ENCODE results near the gene ETV4. TPM values are rescaled to one million over a fixed set of nuclear protein-coding genes. Genes with fewer than 3 reads are reported as not detected.

Gene ETV4
- total RNA-seq, 1 donor from 2014 or later = 4.0 TPM

DNA sequence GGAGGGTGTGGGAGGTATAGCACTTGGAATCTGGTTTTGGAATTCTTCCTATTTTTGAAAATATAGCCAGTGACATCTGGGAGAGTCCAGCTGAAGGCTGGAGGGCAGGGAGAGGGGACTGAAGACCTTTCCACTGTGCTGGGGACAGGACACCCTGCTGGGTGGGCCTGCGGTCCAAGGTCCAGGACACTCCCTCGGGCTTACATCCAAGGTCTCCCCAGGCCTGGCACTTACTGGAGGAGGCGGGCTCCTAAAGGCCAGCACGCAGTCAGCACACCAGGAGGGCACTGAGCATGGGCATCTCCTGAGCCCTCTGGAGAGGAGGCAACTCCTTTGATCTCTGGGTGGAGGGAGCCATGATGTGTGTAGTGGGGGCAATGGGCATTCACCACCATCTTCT, 35.5 kb upstream of the ETV4 start:
- no peak for TF ChIP-seq CTCF (IDR thresholded peaks at IDR 0.05)
- DNase-seq (no peak), ATAC-seq (no peak)
- H3K27ac ChIP-seq = no peak overlapping the region
- no peak overlapping the region for H3K4me3 ChIP-seq
- H3K4me1 ChIP-seq = peaks cover 14% of the 10 kb centered on the region
- H3K36me3 ChIP-seq = no peaks in the 10 kb centered on the region
- intact Hi-C loops (cut with DNase I) = loop anchor here (10.0 kb wide), 1 partner anchor 173 kb away; the partner anchor contains the start of gene SOST
- H3K27me3 ChIP-seq = no peaks in the 10 kb centered on the region
- no peaks in the 10 kb centered on the region for H3K9me3 ChIP-seq

GRCh38 chr17:43581130-43581529, 35.0 kb upstream of the ETV4 start:
- no peak for DNase-seq
- H3K27me3 ChIP-seq = no peaks in the 10 kb centered on the region
- no peak for ATAC-seq
- no peaks in the 10 kb centered on the region for H3K36me3 ChIP-seq
- H3K9me3 ChIP-seq = no peaks in the 10 kb centered on the region
- H3K4me1 ChIP-seq = peaks cover 14% of the 10 kb centered on the region
- intact Hi-C loops (cut with DNase I) = loop anchor here (10.0 kb wide), 1 partner anchor 174 kb away; the partner anchor contains the start of gene SOST
- no peak overlapping the region for H3K4me3 ChIP-seq
- no peak overlapping the region for H3K27ac ChIP-seq
- TF ChIP-seq CTCF (IDR thresholded peaks at IDR 0.05) = no peak

- peaks cover 14% of the 10 kb centered on the region for H3K4me1 ChIP-seq
- DNase-seq = no peak
- no peak for ATAC-seq
- no peak overlapping the region for H3K4me3 ChIP-seq
- no peaks in the 10 kb centered on the region for H3K9me3 ChIP-seq
- no peak for TF ChIP-seq CTCF (IDR thresholded peaks at IDR 0.05)
- no peak overlapping the region for H3K27ac ChIP-seq
- no peaks in the 10 kb centered on the region for H3K36me3 ChIP-seq
- H3K27me3 ChIP-seq = no peaks in the 10 kb centered on the region
- intact Hi-C loops (cut with DNase I) = loop anchor here (10.0 kb wide), 1 partner anchor 175 kb away; the partner anchor contains the start of gene SOST
Observed at GRCh38 chr17:43579566-43580140, 33.5 kb upstream of the ETV4 start.

DNA sequence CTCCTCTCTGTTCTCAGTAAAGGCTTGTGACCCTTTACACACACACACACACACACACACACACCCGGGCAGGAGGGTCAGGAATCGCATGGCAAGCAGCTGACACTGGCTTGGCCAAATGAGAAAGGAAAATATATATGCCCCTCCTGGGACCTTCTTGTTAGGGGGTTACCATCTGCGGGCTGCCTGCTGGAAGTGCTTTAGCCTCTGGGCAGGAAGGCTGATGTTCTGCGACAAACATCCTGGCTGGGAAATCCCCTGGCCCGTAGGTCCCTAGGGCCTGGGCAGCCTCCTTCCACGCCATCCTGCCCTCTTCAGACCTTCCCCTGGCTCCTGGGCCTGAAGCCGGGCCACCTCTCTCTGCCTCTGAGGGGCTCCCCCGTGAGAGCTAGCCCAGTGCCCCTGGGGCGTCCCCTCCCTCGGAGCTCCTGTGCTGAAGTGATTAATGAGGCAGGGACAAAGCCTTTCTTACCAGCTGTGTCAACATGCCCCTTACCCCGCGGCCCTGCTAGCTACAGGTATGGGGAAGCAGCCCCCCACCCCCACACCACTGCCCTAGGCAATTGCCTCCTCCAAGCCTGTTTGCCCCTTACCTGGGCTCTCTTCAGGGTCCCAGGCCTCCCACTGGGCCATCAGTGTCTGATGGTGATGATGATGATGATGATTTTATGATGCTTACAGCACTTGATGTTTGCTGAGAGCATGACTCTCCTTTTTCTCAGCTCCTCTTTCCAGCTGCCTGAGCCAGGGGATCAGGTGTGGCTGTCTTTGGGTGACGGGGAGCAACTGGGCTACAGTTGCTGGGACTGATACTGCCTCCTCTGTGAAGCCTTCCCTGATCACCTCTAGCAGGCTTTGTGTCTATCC, 32.8 kb upstream of the ETV4 start:
- intact Hi-C loops (cut with DNase I) = no loop called here
- DNase-seq (no peak), ATAC-seq (peak; percentile 29)
- no peaks in the 10 kb centered on the region for H3K27me3 ChIP-seq
- peaks cover 14% of the 10 kb centered on the region for H3K4me1 ChIP-seq
- H3K9me3 ChIP-seq = no peaks in the 10 kb centered on the region
- H3K4me3 ChIP-seq = no peak overlapping the region
- H3K36me3 ChIP-seq = no peaks in the 10 kb centered on the region
- H3K27ac ChIP-seq = no peak overlapping the region
- TF ChIP-seq CTCF (IDR thresholded peaks at IDR 0.05) = no peak

GRCh38 chr17:43578404-43578698, 32.2 kb upstream of the ETV4 start:
- Histone ChIP-seq H3K9me3 (no peaks in the 10 kb centered on the region), H3K27ac (no peak overlapping the region), H3K4me1 (peaks cover 14% of the 10 kb centered on the region), H3K36me3 (no peaks in the 10 kb centered on the region), H3K4me3 (no peak overlapping the region), H3K27me3 (no peaks in the 10 kb centered on the region)
- intact Hi-C loops (cut with DNase I) = no loop called here
- DNase-seq (no peak), ATAC-seq (no peak)
- TF ChIP-seq CTCF (IDR thresholded peaks at IDR 0.05) = no peak

All from upper lobe of right lung (tissue), 1 donor.